IPS-20b (cell line): Measurements from ENCODE around the gene LUZP2.

ENCODE experiments used
- H3K27ac ChIP-seq: one replicate; pipeline ENCODE4 v1.5.1; 2013; ENCODE audit warnings: low read length
- H3K27me3 ChIP-seq: 2 replicates; pipeline ENCODE4 v1.6.1; 2013; ENCODE audit warnings: mild to moderate bottlenecking, low read length, inconsistent platforms; ENCODE audit not compliant: insufficient read depth
- H3K36me3 ChIP-seq: 2 replicates; pipeline ENCODE4 v1.6.1; 2013; ENCODE audit warnings: low read depth, mild to moderate bottlenecking, inconsistent platforms, low read length, moderate library complexity; ENCODE audit not compliant: insufficient read depth
- H3K4me1 ChIP-seq: 2 replicates; pipeline ENCODE4 v1.6.1; 2013; ENCODE audit warnings: mild to moderate bottlenecking, control low read depth, inconsistent platforms, low read length, moderate library complexity; ENCODE audit not compliant: insufficient read depth
- H3K4me3 ChIP-seq: 2 replicates; pipeline ENCODE4 v1.5.1; 2013; ENCODE audit warnings: mild to moderate bottlenecking, low read length, inconsistent platforms
- H3K9ac ChIP-seq: 2 replicates; pipeline ENCODE4 v1.6.1; 2013; ENCODE audit warnings: low read depth, mild to moderate bottlenecking, inconsistent platforms, low read length, moderate library complexity
- H3K9me3 ChIP-seq: 2 replicates; pipeline ENCODE4 v1.6.1; 2013; ENCODE audit warnings: mild to moderate bottlenecking, low read depth, low read length, inconsistent platforms; ENCODE audit not compliant: insufficient read depth

The LUZP2 gene

DNA sequence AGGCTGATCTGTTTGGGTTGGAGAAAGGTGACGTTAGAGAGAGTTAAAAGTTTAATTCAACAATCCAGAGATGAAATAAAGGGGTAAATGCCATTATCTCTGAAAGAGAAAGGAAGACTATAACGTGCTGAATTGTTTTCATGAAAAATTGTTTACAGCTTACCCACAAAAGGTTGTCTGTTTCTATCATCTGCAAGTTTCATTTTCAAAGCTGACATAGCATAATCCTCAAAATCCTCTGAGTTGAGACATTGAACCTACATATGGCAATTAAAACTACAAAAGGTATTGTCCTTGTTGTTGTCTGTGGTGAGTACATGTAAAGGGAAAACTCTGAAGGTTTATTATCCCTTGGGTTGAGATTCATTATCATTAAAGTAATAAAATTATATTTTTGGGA lies 569.9 kb downstream of the LUZP2 start:
- H3K4me1 ChIP-seq, result no peaks in the 10 kb centered on the region
- no peaks in the 10 kb centered on the region for H3K27me3 ChIP-seq
- no peak overlapping the region for H3K27ac ChIP-seq
- no peak overlapping the region for H3K4me3 ChIP-seq
- H3K36me3 ChIP-seq, result no peaks in the 10 kb centered on the region
- H3K9me3 ChIP-seq, result no peaks in the 10 kb centered on the region
- H3K9ac ChIP-seq, result no peak overlapping the region

DNA sequence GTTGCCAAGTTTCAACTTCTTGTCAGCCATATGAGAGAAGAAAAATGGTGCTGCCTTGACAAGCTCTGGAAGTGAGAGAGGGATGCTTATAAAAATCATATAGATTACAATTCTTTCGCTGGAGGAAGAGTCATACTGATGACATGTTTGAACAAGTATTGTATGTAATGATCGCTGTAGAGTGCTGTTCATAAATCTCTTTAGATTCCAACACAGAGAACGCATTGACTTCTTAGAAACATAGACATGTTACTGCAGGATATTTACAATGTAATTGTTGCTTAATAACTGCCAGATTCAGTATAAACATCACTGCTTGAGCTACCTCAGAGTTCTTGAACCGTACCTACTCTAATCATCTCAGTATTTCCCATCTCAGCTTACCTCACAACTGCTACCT lies 571.6 kb downstream of the LUZP2 start:
- Histone ChIP-seq H3K27me3 (no peaks in the 10 kb centered on the region), H3K27ac (no peak overlapping the region), H3K4me1 (no peaks in the 10 kb centered on the region), H3K9me3 (peaks cover 2% of the 10 kb centered on the region; the same call in 1 of the 2 replicates), H3K36me3 (no peaks in the 10 kb centered on the region), H3K9ac (no peak overlapping the region), H3K4me3 (no peak overlapping the region)

DNA sequence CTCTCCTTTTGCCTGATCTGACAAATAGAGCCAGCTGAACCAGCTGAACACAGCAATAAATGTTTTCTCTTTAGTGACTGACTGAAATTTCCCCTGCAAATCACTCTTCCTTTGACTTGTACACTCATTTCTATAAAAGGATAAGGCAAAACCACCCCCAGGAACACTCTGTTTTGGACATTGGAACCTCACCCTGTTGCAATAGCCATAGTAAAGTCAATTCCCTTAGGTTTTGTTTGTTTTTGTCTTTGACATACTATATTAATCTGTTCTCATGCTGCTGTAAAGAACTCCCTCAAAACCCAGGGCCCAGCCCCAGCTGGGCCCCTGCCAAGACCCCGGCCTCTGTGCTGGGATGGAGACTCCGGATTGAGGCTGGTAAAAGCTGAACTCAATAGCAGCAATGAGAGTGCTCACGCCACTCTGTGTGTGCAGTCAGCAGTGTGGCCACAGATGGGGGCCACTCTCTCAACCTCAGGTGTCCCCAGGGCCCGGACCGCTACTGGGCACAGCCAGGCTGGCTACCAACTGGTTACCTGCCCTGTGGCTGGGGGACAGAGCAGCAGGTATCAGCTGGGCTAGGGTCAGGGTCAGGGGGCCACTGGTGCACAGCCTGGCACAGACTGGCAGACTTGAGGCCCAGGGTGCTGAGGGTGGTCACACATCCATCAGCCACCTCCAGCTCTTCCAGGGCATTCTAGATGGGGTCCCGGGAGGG lies 597.4 kb downstream of the LUZP2 start:
- Histone ChIP-seq H3K9me3 (no peaks in the 10 kb centered on the region), H3K9ac (no peak overlapping the region), H3K4me1 (no peaks in the 10 kb centered on the region), H3K27ac (no peak overlapping the region), H3K36me3 (no peaks in the 10 kb centered on the region), H3K27me3 (no peaks in the 10 kb centered on the region), H3K4me3 (no peak overlapping the region)

DNA sequence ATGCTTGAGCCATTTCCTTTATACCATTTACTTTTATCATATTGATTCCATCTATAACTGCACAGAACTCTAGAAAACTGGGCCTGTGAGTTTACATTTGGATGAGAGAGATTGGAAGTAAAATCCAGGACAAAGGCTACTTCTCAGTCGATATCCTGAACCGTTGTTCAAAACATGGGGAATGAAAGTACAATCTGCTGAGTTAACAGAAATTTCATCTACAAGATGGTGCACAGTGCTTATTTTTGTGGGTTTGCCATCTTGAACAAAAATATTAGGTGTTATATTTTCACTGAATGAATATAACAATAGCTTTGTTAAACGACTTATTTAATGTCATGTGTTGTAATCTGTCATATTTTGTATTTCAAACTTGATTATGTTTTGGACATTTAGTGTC lies 622.6 kb downstream of the LUZP2 start:
- Histone ChIP-seq H3K27me3 (no peaks in the 10 kb centered on the region), H3K4me3 (no peak overlapping the region), H3K36me3 (no peaks in the 10 kb centered on the region), H3K9ac (no peak overlapping the region), H3K9me3 (no peaks in the 10 kb centered on the region), H3K27ac (no peak overlapping the region), H3K4me1 (no peaks in the 10 kb centered on the region)
